Raji (cell line): Measurements from ENCODE around the gene PRDM10.

Experiments
- POLR2A ChIP-seq: IDR thresholded peaks from 2 replicates; pipeline ENCODE4 v1.6.1; 2011; ENCODE audit warnings: low read depth, low read length, control low read depth; ENCODE audit not compliant: insufficient read depth

The PRDM10 gene

DNA sequence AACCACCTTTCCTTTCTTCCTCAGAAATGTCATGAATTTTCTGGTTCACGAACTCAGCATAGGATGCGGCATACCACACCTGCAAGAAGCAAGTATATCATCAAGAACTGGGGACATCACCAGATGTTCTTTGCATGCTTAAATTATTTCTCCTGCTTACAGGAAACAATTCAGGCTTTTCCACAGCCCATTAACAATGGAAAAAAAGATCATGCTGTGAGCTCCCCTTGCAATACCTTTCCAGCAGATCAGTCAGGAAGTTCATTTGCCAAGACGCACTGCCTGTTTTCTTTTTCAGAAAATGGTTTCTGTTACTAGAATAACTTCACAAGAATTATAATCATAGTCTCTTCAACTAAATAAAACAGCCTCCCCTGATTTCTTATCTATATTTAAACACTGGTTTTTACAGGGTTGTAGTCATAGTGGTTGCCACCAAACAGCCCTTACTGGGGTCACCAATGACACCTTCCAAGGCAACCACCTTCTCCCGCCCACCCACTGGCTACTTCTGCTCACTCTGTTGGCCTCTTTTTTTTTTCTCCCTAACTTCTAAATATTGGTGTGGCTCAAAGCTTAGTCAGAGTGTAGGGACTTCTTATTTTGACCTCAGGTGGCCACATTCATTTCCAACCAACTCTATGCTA, 64.9 kb downstream of the PRDM10 start:
- no peak for TF ChIP-seq POLR2A

DNA sequence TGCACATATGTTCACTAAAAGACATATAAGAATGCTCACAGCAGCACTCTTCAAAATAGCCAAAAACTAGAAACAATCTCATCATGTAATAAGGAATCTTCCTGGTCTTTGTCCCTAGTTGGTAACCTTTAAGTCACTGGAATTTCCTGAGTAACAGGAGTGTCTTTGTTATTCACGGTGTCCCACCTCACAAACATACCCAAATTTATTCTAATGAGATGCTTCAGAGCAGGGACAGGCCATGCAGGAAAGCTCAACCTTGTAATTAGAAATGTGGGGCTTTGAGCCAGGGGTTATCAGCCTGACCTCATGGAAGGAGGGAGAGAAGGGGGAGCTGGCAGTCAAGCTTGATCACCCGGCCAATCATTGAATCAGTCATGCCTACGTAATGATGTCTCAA, 66.9 kb downstream of the PRDM10 start:
- no peak for TF ChIP-seq POLR2A

DNA sequence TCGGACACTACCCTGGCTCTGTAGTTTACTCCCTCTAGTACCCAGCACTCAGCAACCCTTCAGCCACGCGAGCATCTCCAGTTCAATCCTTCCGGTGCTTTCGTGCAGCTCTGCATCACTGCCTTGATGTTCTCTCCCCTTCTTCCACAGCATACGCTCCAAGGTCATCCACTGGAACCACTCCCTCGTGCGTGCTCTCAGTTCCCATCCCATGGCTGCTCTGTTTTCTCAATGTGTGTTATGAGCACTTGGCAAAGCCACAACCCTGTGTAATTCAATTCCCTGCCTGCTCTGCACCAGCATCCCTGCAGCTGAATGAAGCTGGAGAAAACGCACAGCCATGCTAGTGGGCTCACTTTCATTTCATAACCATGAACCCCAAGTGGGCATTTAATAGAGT, 68.7 kb downstream of the PRDM10 start:
- no peak for TF ChIP-seq POLR2A

DNA sequence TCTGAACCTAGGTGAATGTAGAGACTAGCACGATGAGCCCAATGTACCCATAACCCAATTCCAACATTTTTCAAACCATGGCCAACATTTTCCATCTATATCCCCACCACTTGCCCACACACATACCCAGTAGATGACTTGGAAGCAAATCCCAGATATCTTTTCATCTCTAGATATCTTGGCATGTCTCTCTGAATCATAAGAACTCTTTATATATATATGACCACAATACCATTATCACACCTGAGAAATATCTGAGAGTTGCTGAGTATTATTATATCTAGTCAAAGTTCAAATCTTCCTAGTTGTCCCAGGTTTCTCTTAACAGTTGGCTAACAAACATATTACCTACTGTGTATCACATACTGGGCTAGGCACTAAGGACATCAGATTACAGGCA, 69.4 kb downstream of the PRDM10 start:
- TF ChIP-seq POLR2A = no peak

GRCh38 chr11:129932381-129933067, 70.1 kb downstream of the PRDM10 start:
- no peak for TF ChIP-seq POLR2A

DNA sequence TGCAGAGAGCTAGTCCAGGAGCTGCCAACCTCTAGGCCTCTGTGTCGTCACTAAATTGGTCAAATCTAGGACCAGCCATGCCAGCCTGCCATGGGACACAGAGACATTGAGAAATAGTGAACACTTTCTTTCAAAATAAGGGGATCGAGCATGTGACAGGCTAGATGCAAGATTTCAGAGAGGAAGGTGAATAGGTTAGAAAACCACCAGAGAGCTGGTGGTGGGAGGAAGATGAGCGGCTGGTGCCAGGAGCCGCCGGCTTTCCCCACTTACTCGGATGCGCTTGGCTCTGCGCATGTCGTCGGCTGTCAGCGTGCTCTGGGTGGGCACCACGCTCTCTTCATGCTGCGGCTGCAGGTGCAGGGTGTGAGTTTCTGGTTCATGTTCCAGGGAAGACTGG, 71.9 kb downstream of the PRDM10 start:
- no peak for TF ChIP-seq POLR2A

- TF ChIP-seq POLR2A = no peak
Observed at GRCh38 chr11:129930296-129930695, 72.3 kb downstream of the PRDM10 start.

DNA sequence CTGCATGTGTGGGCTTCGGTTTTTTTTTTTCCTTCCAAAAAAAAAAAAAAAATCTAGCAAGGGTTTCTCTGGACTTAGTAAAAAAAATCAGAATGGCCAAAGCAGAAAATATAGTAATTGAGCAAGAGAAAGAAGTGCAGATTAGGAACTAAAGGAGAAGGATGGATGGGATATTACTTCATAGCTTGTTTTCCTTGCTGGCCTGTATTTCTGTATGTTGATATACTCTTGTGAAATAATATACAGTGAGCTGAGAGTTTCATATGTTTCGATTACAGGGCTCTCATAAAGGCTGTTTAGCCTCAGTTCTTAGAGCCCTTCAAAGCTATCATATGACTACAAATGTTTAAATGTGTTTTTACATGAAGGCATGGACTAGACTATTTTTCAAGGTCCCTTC, 72.9 kb downstream of the PRDM10 start:
- TF ChIP-seq POLR2A = no peak

DNA sequence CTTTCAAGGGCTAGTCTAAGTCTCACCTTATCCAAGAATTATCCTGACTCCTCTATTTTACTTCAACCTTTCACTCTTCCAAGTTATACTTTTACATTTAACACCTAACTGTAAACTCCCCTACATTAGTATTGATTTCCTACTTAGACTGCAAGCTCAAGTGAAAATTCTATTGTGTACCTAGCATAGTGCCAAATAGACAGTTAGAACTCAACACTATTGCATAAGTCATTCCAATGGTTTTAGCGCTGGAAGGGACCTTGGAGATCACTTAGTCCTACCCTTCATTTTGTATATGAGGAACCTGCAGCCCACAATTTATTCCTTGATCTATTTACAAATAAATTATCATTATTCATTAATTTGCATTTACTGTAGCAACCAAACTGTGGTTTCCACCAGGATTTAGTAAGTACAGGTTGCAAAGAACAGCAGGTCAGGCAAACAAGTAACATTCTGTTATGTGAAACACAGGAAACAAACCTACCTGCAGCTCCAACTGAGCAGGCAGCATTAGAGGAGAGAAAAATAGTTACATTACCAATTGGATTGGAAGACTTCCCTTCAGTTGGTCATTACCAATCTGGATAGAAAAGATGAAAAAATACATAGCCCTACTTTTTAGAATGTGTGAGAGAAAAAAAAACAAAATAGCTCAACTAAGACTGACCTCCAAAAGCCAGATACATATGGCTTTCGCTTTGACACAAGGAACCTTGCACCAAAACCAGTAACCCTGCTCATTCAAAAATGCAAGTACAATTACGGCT, 73.5 kb downstream of the PRDM10 start:
- TF ChIP-seq POLR2A = no peak

DNA sequence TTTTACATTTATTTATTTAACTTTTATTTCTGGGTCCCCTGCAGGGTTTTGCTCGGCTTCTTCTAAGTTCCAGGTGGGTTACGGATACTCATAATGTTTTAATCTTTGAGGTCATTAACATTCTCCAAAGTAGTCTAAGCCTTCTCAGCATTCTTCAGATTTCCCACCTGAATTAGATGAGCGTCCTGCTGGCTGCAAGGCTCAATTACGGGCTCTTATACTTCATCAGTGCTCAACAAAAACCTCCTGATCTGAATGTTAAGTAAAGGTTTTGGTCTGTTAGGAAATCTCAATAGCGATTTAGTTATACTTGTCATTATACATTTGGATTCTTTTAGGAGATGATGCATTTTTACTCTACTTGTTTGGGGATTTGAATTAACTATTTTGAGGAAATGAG, 80.0 kb downstream of the PRDM10 start:
- TF ChIP-seq POLR2A = no peak

GRCh38 chr11:129918361-129918760, 84.3 kb downstream of the PRDM10 start:
- TF ChIP-seq POLR2A = no peak

GRCh38 chr11:129917231-129917630, 85.4 kb downstream of the PRDM10 start:
- no peak for TF ChIP-seq POLR2A

DNA sequence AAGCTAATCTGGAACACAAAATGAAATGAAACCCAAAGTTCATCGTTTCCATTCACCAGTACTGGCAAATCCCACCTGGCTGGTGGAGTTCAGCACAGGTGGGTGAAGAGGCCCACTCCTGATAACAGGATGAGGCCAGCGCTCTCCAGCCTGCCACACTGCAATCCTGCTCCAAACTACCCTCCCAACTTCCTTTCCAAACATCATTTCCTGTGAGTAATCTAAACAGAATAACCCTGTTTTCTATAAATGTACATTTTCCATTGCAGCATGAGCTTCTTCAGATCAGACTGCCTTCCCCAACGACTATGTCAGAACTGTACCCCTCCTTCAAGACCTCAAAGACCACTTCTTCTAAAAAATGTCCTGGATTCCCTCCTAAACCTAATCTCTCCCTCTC, 91.3 kb downstream of the PRDM10 start:
- no peak for TF ChIP-seq POLR2A

- TF ChIP-seq POLR2A = no peak
Observed at GRCh38 chr11:129910360-129910759, 92.3 kb downstream of the PRDM10 start.

GRCh38 chr11:129905402-129905801, 97.2 kb downstream of the PRDM10 start:
- no peak for TF ChIP-seq POLR2A

GRCh38 chr11:129896062-129896461, 106.6 kb downstream of the PRDM10 start:
- no peak for TF ChIP-seq POLR2A
